Parathyroid adenoma (tissue), 2 donors: ENCODE data around the gene S100A7.

ENCODE experiments used
- H2AFZ ChIP-seq: fragments of 300-600 bp; sonication (generic); one replicate; pipeline ENCODE4 v1.7.0; 2017; ENCODE audit warnings: antibody characterized with exemption, mild to moderate bottlenecking
- H3K27ac ChIP-seq: fragments of 300-600 bp; sonication (generic); one replicate; pipeline ENCODE4 v1.7.0; 2017
- H3K27me3 ChIP-seq: fragments of 300-600 bp; sonication (generic); one replicate; pipeline ENCODE4 v1.7.0; 2017; ENCODE audit warnings: low read length; ENCODE audit not compliant: control insufficient read depth, insufficient read depth
- H3K36me3 ChIP-seq: fragments of 300-600 bp; sonication (generic); one replicate; pipeline ENCODE4 v1.7.0; 2017; ENCODE audit warnings: low read length; ENCODE audit not compliant: control insufficient read depth, insufficient read depth
- H3K4me1 ChIP-seq: fragments of 300-600 bp; sonication (generic); one replicate; pipeline ENCODE4 v1.7.0; 2017; ENCODE audit warnings: control low read depth
- H3K4me2 ChIP-seq: fragments of 300-600 bp; sonication (generic); one replicate; pipeline ENCODE4 v1.7.0; 2017; ENCODE audit warnings: low read length
- H3K4me3 ChIP-seq: fragments of 300-600 bp; sonication (generic); one replicate; pipeline ENCODE4 v1.7.0; 2017; ENCODE audit warnings: low read depth, low read length
- H3K79me2 ChIP-seq: fragments of 300-600 bp; sonication (generic); one replicate; pipeline ENCODE4 v1.7.0; 2017; ENCODE audit warnings: control low read depth
- H3K9ac ChIP-seq: fragments of 300-600 bp; sonication (generic); one replicate; pipeline ENCODE4 v1.7.0; 2017; ENCODE audit warnings: mild to moderate bottlenecking
- H3K9me3 ChIP-seq: fragments of 300-600 bp; sonication (generic); one replicate; pipeline ENCODE4 v1.7.0; 2017; ENCODE audit warnings: low read length; ENCODE audit not compliant: control insufficient read depth
- CTCF ChIP-seq: fragments of 300-600 bp; sonication (generic); IDR thresholded peaks from one replicate; pipeline ENCODE4 v1.7.0; 2017; ENCODE audit warnings: antibody characterized with exemption, mild to moderate bottlenecking
- donor health status: primary hyperparathyroidism.

The S100A7 gene

GRCh38 chr1:153431002-153431401, 29.4 kb downstream of the S100A7 start:
- Histone ChIP-seq H3K27me3 (no peaks in the 10 kb centered on the region), H3K79me2 (no peaks in the 10 kb centered on the region), H3K9me3 (no peaks in the 10 kb centered on the region), H3K36me3 (no peaks in the 10 kb centered on the region), H3K4me2 (no peak overlapping the region), H3K4me3 (no peak overlapping the region), H3K27ac (no peak overlapping the region), H3K4me1 (no peaks in the 10 kb centered on the region), H2AFZ (no peak overlapping the region), H3K9ac (no peak overlapping the region)
- TF ChIP-seq CTCF = no peak

DNA sequence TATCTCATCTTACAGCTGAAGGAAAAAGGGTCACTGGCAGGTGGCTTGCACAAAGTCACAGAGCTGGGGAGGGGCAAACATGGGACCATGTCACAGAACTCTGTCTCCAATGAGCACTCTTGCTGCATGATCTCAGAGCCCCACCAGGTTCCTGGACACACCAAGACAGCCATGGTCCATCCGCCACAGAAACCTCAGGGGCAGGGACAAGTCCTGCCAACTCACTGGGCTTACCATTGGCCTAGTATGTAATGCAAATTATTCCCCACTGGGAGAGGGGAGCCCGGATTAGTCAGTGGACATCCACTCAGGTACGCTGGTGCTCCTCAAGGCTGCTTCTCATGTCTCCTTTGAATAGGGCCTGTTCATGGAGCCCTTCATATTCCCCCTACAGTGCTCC, 29.9 kb downstream of the S100A7 start:
- Histone ChIP-seq H3K4me3 (no peak overlapping the region), H3K36me3 (no peaks in the 10 kb centered on the region), H3K9me3 (no peaks in the 10 kb centered on the region), H2AFZ (no peak overlapping the region), H3K4me2 (no peak overlapping the region), H3K4me1 (no peaks in the 10 kb centered on the region), H3K9ac (no peak overlapping the region), H3K27ac (no peak overlapping the region), H3K79me2 (no peaks in the 10 kb centered on the region), H3K27me3 (no peaks in the 10 kb centered on the region)
- TF ChIP-seq CTCF = no peak

GRCh38 chr1:153430166-153430553, 30.3 kb downstream of the S100A7 start:
- no peak overlapping the region for H3K27ac ChIP-seq
- H3K9ac ChIP-seq = no peak overlapping the region
- no peak for TF ChIP-seq CTCF
- no peak overlapping the region for H2AFZ ChIP-seq
- H3K9me3 ChIP-seq = no peaks in the 10 kb centered on the region
- H3K27me3 ChIP-seq = no peaks in the 10 kb centered on the region
- no peaks in the 10 kb centered on the region for H3K36me3 ChIP-seq
- H3K4me2 ChIP-seq = no peak overlapping the region
- H3K4me1 ChIP-seq = no peaks in the 10 kb centered on the region
- H3K4me3 ChIP-seq = no peak overlapping the region
- H3K79me2 ChIP-seq = no peaks in the 10 kb centered on the region

DNA sequence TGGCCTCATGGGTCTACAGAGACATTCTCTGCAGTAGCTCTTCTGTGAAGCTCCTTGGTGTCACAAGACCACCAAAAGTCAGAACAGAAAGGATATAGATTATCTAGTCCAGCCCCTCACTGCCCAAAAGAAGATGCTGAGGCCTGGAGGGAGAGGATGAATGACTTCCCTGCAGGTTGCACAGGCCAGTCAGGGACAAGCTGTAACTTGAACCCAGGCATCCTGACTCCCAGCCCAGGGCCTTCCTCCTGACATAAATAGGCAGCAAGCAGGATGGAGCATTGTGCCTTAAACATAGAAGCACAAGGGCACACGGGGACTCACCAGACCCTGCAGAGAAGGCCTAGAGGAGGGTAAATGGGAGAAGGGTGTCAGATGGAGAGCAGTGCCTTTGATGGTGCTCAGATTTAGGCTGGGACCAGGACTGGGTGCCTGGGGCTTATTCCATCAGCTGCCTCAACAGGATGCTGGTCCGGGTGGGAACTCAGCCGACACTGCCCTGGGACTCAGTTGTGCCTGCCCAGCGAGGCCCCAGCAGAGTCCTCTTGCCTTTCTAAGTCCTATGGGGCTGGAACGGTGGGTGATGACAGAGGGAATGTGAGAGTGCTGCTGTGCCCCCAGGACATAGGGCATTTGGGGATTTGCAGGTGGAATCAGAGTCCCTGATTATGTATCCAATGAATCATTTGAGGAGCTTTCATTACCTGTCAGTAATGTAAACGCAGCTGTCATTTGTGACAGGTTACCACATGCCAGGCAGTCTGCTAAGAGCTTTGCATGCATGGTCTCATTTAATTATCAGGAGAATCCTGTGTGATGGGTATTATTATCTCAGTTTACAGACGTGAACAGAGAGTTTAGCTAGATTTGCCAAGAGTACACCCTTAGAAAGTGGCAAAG, 30.9 kb downstream of the S100A7 start:
- H3K4me1 ChIP-seq = no peaks in the 10 kb centered on the region
- H3K79me2 ChIP-seq = no peaks in the 10 kb centered on the region
- H3K4me3 ChIP-seq = no peak overlapping the region

More for the DNA sequence above, 30.9 kb downstream of the S100A7 start:
- TF ChIP-seq CTCF = no peak
- no peaks in the 10 kb centered on the region for H3K27me3 ChIP-seq
- no peaks in the 10 kb centered on the region for H3K36me3 ChIP-seq
- no peak overlapping the region for H2AFZ ChIP-seq
- H3K4me2 ChIP-seq = no peak overlapping the region
- no peak overlapping the region for H3K27ac ChIP-seq
- no peaks in the 10 kb centered on the region for H3K9me3 ChIP-seq
- no peak overlapping the region for H3K9ac ChIP-seq
